ENCODE measurements around the gene SUCLG1.

GRCh38 chr2:84474176-84474575 is 15.1 kb upstream of the SUCLG1 start:
- TF ChIP-seq EZH2 (IDR thresholded peaks at IDR 0.05; ENCODE audit: low read depth) (no peak), CTCF (conservative IDR thresholded peaks at IDR 0.05) (no peak)
